Measurements from ENCODE around the gene SSNA1. TPM values are rescaled to one million over a fixed set of nuclear protein-coding genes. Genes with fewer than 3 reads are reported as not detected.

The SSNA1 gene
- total RNA-seq, 2 donors from 2014 or later: 114 to 124 TPM

DNA sequence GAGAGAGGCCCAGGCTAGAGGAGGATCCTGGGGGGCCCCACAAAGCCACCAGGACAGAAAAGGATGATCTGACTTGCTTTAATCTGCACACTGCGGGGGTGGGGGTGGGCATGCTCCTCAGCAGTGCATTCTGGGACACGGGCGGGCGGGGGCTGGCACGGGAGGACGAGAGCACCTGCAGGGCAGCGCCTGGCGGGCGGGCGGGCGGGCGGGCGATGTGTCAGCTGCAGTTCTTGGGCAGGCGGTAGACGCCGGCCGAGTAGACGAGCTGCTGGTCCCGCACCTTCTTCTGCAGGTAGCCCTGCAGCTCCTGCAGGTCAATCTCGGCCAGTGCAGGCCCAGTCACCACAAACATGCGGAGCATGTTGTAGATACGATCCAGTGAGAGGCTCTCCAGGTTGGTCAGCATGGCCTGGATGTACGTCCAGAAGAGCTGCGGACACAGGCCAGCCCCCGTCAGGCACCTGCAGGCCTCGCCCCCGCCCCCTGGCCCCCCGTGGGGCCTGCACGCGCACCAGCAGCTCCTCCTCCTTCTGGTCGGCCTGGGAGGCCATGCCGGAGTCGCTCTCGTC lies 13.7 kb upstream of the SSNA1 start:
- DNase-seq (ENCODE audit: low spot score): no peak
- peaks cover 45% of the 10 kb centered on the region for H3K4me1 ChIP-seq (replicated peaks)
- intact Hi-C loops (cut with DNase I): no loop called here
- no peaks in the 10 kb centered on the region for H3K9me3 ChIP-seq
- no peak overlapping the region for H3K4me3 ChIP-seq
- H3K27me3 ChIP-seq (replicated peaks; ENCODE audit: insufficient read depth): no peaks in the 10 kb centered on the region
- WGBS: 47% methylated on average over 22 of the region's 34 CpGs
- TF ChIP-seq POLR2A (IDR thresholded peaks at IDR 0.05) (no peak), POLR2AphosphoS5 (IDR thresholded peaks at IDR 0.05) (no peak)
- TF ChIP-seq, protein P1, sequence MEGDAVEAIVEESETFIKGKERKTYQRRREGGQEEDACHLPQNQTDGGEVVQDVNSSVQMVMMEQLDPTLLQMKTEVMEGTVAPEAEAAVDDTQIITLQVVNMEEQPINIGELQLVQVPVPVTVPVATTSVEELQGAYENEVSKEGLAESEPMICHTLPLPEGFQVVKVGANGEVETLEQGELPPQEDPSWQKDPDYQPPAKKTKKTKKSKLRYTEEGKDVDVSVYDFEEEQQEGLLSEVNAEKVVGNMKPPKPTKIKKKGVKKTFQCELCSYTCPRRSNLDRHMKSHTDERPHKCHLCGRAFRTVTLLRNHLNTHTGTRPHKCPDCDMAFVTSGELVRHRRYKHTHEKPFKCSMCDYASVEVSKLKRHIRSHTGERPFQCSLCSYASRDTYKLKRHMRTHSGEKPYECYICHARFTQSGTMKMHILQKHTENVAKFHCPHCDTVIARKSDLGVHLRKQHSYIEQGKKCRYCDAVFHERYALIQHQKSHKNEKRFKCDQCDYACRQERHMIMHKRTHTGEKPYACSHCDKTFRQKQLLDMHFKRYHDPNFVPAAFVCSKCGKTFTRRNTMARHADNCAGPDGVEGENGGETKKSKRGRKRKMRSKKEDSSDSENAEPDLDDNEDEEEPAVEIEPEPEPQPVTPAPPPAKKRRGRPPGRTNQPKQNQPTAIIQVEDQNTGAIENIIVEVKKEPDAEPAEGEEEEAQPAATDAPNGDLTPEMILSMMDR (IDR thresholded peaks at IDR 0.05): no peak
- H3K27ac ChIP-seq: peak overlapping the region in 1 of 2 donors; percentile 79
- peaks cover 0 to 3% of the 10 kb centered on the region in 2 donors for H3K36me3 ChIP-seq

DNA sequence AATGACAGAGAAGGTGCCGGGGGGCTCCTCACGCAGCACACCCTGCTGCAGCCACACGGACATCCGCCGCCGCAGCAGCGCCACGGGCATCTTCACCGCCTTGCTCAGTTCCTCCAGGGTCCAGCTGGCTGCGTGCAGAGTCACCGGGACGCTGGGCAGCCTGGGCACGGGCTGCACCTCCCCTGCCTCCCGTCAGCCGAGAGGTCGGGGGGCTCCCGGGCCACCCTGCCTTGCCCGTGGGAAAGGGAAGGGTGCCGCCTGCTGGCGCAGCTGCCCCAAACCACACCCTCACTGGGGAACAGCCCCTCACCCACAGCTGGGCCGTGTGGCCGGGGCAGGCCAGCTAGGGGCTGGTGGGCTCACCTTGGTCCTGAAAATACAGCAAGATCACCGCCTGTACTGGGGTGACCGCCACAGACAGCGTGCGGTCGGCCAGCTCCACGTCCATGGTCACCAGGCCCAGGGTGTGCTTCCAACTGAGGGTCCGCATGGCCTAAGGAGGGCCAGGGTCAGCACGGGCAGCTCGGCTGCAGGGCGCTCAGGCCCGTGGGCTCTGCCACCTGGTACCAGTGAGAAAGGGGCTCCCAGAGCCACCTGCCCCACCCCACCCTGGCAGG lies 13.0 kb upstream of the SSNA1 start:
- no peaks in the 10 kb centered on the region for H3K9me3 ChIP-seq
- H3K27ac ChIP-seq: no peak overlapping the region
- H3K4me1 ChIP-seq (replicated peaks): peaks cover 39% of the 10 kb centered on the region
- intact Hi-C loops (cut with DNase I): no loop called here
- 48% methylated on average over 12 of the region's 33 CpGs for WGBS
- TF ChIP-seq POLR2AphosphoS5 (IDR thresholded peaks at IDR 0.05): no peak
- TF ChIP-seq, protein P1 (IDR thresholded peaks at IDR 0.05): peak in 3 of 4 experiments; percentile 8 to 23 (median 21)
- no peak overlapping the region for H3K4me3 ChIP-seq
- H3K36me3 ChIP-seq: peaks cover 5 to 9% of the 10 kb centered on the region in 2 donors
- no peaks in the 10 kb centered on the region for H3K27me3 ChIP-seq (replicated peaks; ENCODE audit: insufficient read depth)
- DNase-seq (ENCODE audit: low spot score): no peak

DNA sequence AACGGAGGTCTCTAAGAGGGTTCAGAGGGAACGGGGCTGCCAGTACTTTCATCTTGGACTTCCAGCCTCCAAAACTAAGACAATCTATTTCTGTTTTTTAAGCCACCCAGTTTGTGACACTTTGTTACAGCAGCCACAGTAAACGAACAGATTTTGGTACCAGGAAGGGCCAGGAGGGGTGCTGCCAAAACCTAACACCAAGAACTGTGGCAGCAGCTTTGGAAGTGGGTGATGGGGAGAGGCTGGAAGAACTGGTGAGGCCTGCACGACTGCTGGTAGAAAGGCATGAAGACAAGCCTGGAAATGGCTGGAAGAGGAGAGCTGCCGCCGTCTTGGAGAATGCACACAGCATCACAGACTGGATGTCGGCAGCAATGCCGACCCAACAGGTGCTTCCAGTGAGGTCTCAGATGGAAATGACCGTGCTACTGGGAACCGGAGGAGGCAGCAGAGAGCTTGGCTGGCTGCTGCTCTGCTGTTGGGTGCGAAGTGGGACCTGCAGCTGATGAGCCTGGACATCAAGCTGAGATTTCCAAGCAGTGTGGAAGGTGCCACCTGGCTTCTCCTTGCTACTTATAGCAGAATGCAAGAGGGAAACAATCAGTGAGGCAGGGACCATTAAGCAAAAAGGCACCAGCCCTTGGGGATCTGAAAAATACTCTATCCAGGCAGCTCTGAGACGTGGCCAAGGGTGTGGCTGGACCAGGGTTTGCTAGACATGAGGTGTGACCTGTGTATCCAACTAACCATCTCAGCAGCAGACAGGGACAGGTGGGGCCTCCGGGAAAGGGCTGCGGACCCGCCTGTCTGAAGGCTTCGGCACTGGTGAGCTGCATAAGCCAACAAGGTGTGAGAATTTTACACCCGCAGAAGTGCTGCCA lies 11.9 kb upstream of the SSNA1 start:
- Histone ChIP-seq H3K27ac (no peak overlapping the region), H3K4me1 (replicated peaks) (peaks cover 28% of the 10 kb centered on the region), H3K4me3 (no peak overlapping the region), H3K27me3 (replicated peaks; ENCODE audit: insufficient read depth) (no peaks in the 10 kb centered on the region), H3K9me3 (no peaks in the 10 kb centered on the region), H3K36me3 (peaks cover 12 to 17% of the 10 kb centered on the region in 2 donors)
- intact Hi-C loops (cut with DNase I): no loop called here
- DNase-seq (ENCODE audit: low spot score): peak; percentile 39
- TF ChIP-seq POLR2AphosphoS5 (IDR thresholded peaks at IDR 0.05) (peak; percentile 55), POLR2A (IDR thresholded peaks at IDR 0.05) (no peak)
- TF ChIP-seq, protein P1 (IDR thresholded peaks at IDR 0.05): peak in 3 of 4 experiments; percentile 28 to 65 (median 60)
- 50% methylated on average over 17 of the region's 17 CpGs for WGBS

DNA sequence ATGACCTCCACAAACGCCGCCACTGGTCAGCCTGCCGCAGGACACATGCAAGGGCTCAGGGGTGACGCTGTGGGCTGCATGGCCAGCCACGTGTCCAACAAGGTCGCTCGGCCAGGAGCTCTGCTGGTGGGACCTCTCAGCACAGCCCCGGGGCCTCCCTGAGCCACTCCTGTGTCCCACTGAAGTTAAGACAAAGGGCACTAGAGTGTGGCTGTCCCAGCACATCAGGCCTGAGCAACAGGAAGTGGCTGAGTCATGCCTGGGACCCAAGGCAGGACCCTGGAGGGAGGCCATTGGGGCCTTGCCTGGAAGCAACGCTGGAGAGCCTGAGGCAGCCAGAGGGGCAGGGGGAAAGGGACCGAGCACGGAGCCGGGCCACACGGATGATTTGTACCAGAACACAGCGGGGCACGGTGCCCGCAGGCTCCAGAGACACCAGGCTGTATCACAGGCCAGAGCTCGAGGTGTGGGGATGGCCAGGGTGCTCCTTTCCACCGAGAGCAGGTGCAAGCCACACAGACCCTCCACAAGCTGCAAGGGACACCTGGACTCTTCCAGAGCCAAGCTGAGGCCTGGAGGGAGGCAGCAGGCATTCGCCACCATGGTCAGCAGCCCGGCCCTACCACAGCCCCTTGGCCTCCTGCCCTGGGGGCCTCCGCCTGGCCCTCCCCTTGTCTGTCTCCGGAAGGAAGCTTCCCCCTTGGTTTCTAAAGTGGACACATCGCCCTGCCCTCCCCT lies 10.1 kb upstream of the SSNA1 start:
- H3K4me3 ChIP-seq: no peak overlapping the region
- no peak for DNase-seq (ENCODE audit: low spot score)
- no peaks in the 10 kb centered on the region for H3K27me3 ChIP-seq (replicated peaks; ENCODE audit: insufficient read depth)
- no peak for TF ChIP-seq POLR2AphosphoS5 (IDR thresholded peaks at IDR 0.05)
- TF ChIP-seq, protein P1 (IDR thresholded peaks at IDR 0.05): no peak
- no peak for TF ChIP-seq POLR2A (IDR thresholded peaks at IDR 0.05)
- intact Hi-C loops (cut with DNase I): no loop called here
- H3K4me1 ChIP-seq (replicated peaks): peaks cover 10% of the 10 kb centered on the region
- no peak overlapping the region for H3K27ac ChIP-seq
- peaks cover 18 to 32% of the 10 kb centered on the region in 2 donors for H3K36me3 ChIP-seq
- WGBS: 93% methylated on average over 23 of the region's 23 CpGs
- no peaks in the 10 kb centered on the region for H3K9me3 ChIP-seq
